OCI-M2 (cell line): Measurements from ENCODE around the gene DTX4.

Experiments used
- DNase-seq: peaks from one replicate; lab custom pipeline; 2025; ENCODE audit not compliant: unreplicated experiment; lab: John Stamatoyannopoulos, UW

Gene DTX4

DNA sequence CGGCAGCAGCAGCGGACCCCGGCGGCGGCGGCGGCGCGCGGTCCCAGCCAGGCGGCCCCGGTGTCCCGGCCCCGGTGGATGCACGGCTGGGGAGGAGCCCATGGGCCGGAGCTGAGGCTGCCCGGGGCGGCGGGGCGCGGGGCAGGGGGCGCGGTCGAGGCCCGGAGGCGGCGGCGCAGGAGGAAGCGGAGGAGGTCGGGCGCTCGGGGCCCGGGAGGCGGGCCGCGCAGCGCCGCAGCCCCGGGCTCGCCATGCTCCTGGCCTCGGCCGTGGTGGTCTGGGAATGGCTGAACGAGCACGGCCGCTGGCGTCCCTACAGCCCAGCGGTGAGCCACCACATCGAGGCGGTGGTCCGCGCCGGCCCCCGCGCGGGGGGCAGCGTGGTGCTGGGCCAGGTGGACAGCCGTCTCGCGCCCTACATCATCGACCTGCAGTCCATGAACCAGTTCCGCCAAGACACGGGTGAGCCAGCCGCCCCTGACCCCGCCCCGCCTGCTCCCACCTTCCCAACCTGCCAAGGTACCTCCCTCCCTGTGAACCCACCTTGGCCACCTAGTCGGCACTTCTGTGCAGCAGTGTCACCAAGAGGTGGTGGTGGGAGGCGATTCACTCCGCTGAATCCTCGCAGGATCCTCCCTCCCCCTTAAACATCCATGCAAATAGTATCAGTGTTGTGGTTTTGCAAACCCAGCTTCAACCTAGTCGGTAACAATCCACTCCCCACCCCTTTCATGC is 580 bp downstream of the DTX4 start:
- DNase-seq: no peak

DNA sequence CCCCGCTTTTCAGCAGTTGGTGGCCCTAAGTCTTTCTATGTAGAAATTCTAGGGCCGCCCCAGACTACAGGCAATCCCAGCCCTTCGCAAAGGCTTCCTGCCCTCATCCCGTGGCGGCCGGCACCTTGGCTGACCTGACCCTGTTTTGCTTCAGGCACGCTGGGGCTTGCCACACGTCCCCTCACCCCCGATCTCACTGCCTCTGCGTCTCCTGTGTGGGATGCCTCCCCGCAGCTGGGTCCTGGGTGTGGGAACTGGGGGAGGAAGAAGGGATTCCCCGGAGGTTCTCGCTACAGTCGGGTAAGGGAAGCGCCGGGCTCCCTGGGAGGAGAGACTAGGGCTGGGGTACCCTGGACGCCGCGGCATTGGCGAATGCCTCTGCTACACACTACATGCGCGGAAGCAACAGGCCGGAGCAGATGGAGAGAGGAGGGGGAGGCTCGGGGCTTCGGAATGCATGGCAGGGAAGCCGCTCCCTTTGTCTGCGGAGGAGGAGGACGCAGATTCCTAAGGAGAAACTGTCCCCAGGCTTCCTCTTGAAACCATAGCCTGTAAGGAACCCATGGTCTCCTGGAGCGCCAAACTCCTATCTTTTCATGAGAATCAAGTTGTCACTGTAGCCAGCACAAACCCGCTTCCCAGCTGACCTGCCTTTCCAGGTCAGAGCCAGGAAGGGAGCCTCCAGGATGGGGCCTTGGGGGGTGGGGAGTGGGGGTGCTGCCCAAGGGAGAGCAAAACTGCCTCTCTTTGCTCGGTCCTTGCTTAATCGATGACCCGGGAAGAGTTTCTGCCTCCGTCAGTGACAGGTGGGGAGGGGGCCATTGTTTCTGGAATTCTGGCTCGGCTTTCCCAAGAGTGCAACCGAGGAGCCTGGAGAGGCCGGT is 1.4 kb downstream of the DTX4 start:
- DNase-seq: no peak

DNA sequence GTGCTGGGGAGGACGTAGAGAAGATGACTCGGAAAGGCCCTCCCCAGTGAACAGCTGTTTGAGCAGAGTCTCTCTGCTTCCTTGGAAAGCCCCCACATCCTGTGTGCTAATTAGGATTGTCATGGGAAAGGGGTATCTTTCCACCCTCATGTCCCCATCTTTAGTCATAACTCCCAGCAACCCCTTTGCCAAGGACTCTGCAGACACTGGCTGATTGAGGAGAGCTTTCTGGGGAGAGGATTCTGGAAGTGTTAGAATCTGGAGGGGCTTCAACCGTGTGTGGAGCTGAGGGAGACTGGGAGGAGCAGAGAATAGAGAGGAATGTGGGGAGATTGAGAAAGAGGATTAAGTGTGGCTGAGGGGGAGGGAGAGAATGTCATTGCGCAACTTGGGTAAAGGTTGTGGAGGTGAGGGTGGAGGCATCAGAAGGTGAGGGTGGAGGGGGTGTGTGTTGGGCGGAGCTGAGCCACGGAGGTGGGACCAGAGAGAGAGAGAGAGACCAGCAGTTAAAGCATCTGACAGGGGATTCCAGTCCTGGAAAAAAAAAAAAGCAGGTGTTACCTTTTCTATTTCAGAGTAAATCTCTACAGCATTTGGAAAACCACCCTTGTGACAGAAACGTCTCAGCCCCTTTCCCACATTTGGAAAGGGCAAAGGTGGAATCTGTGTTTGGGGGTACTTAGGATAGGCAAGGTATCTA is 2.2 kb downstream of the DTX4 start:
- no peak for DNase-seq

DNA sequence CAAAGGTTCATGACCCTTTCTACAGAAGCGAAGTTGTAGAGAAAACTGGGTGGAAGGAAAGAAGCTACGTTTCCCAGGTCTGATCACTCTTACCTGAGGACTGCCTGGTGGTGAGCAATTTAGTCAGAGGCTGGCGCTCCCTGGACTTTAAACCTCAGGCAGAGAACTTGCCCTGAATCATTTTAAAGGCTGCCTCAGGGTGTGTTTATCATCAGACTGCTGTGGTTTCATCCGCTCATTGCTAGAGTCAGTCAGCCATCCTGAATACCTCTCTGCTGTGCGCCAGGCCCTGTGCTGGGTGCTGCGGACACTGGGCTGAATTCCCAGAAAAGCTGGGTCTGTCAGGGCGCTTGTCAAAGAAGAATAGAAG is 2.7 kb downstream of the DTX4 start:
- DNase-seq: no peak

DNA sequence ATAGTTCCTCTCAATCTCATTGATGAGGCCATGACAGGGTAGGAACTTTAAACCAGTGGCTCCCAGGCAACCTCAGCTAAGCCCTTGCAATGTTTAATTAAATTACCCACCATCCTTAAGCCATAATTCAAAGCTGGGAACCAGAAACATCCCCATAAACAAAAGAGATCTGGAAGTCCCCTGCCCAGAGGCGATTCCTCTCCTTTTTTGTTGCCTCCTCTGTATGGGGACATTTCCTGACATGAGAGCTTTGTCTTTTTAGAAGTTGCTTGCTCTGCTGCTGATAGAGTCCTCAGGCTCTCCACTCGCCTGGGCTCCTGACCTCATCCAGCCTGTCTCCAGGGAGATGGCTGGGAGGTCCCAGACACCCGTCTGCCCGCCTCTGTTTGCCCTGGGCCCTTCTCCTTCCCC is 3.2 kb downstream of the DTX4 start:
- no peak for DNase-seq

DNA sequence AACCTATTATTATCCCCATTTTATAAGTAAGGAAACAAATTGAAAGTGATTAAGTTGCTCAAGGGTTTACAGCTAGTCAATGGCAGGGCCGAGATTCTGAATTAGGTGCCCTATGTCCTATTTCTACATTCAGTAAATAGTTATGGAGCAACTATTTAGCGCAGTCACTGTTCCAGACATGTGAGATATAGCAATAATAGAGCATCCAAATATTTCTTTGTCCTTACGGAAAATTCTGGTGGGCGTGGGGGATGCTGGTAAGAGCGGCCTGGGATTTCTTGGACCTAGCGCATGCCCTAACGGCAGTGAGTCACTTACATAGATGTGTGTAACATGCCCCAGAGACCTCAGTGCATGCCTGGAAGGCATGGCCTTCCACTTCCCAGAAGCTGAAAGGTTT is 4.4 kb downstream of the DTX4 start:
- DNase-seq: no peak

DNA sequence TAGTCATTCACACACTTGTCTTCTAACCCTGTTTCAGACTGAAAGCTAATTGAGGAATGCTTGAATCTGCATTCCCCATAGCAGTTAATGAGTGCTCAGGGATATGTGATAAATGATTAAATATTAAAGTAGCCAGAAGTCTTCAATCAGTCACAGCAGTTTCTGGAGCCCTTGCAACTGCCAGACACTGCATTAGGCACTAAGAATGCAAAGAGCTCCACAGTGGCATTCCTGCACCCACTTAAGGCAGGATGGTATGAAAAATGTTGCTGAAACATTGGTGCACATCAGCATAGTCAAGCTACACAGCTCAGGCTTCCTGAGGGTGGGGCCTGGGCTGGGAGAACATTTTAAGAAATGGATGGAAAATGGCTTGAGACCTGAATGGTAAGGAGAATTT is 6.5 kb downstream of the DTX4 start:
- no peak for DNase-seq

DNA sequence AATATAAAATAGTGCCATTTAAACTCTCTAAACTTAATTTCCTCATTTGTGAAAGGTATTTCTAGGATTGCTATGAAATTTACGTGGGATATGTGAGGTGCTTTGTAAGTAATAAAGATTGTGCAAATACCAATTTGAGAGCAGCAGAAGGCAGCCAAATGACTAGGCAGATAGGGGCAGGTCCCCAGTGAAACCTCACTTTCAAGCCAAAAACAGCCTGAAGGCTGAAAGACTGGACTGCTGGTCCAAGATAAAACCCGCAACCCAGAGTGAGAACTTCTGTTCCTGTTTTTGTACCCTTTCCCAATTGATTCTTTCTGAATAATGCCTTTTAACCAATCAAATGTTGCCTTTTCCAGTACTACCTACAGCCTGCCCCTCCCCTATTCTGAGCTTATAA is 7.2 kb downstream of the DTX4 start:
- no peak for DNase-seq

DNA sequence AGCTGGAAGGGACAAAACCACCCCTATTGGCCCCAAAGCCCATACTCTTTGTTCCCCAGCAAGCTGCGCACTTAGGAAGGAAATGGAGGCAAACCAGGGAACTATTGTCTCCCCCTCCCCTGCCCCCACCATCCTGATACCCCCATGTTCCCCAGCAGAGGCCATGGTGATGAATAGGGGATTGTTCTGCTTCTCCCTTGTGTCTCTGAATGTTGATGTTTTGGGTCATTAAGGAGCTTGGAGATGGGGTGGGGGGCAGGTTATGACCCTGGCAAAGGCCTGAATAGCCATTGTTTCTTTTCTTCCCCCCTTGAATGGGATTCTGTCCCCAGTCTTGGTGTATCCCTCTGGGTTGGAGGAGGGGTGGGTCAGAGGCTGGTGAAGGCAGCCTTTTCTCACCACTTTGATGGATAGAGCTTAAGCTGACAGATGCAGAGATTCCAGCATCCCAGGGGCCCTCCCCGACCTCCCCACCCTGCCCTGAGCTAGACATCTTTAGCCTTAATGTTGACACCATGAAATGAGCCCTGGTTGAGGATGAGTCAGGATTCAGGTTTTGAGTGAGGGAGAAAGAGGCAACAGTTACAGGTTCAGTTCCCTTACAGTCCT is 8.3 kb downstream of the DTX4 start:
- DNase-seq: no peak

DNA sequence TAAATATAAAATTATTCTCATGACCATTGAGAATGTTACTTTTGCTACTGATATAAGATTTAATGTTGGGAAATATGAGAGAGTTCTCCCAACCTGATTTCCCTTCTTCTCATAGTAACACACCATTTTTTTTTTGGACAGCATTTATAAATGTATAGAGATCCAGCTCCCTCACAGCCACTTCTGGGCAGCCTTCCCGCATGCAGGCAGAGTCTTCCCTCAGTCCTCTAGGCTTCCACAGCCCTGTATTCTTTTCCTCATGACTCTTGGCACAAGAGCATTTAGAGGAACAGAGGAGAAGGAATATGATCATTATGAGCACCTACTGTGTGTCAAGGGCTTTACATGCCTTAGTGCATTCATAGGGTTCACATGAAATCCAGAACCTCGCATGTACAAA is 9.0 kb downstream of the DTX4 start:
- no peak for DNase-seq

DNA sequence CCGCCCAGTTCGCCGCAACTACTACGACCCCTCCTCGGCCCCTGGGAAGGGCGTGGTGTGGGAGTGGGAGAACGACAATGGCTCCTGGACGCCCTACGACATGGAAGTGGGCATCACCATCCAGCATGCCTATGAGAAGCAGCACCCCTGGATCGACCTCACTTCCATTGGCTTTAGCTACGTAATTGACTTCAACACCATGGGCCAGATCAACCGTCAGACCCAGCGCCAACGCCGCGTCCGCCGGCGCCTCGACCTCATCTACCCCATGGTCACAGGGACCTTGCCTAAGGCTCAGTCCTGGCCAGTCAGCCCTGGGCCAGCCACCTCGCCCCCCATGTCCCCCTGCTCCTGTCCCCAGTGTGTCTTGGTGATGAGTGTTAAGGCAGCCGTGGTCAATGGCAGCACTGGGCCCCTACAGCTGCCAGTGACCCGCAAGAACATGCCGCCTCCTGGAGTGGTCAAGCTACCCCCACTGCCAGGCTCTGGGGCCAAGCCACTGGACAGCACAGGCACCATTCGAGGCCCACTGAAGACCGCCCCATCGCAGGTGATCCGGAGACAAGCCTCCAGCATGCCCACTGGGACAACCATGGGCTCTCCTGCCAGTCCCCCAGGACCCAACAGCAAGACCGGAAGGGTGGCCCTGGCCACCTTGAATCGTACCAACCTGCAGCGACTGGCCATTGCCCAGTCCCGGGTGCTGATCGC is 10.0 kb downstream of the DTX4 start:
- DNase-seq: no peak

DNA sequence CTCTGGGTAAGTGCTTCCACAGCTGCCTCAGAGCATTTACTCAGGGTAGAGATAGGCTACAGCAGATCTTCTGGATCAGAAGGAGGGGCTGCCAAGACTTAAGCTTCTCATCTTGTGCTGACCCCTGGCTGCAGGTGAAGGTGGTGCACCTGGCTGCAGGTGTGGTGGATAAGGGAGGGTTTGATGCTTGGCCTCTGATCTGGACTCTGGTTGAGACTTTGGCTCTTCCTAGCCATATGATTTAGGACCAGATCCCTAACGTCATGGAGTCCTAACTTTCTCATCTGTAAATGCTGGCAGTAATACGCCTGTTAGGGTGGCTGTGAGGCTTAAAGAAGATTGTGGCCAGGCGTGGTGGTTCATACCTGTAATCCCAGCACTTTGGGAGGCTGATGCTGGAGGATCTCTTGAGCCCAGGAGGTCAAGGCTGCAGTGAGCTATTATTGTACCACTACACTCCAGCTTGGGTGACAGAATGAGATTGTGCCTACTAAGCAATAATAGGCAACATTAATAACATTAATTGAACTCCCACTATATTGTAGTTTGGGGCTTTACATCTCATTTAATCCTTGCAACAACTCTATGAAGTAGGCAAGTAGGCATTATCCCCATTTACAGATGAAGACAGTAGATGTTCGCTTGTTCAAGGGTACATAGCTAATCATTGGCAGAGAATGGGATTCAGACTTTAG is 10.7 kb downstream of the DTX4 start:
- no peak for DNase-seq

DNA sequence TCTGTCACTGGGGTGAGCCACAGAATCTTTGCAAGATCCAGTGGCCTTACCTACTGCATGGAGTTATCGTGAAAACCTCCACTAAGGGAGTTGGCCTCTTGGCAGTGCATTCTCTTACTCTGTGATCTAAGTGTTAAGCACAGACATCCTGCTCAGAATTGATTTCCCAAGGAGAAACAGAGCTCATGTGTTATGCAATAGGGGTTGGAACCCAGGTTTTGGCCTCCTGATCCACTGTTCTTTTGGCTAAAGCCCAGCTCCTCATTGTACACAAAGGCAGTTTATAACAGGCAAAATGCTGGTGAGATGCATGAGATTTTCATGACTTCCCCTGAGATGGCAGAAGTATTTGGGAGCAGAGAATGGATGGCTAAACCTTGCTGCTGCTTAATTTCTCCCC is 11.8 kb downstream of the DTX4 start:
- DNase-seq: no peak

DNA sequence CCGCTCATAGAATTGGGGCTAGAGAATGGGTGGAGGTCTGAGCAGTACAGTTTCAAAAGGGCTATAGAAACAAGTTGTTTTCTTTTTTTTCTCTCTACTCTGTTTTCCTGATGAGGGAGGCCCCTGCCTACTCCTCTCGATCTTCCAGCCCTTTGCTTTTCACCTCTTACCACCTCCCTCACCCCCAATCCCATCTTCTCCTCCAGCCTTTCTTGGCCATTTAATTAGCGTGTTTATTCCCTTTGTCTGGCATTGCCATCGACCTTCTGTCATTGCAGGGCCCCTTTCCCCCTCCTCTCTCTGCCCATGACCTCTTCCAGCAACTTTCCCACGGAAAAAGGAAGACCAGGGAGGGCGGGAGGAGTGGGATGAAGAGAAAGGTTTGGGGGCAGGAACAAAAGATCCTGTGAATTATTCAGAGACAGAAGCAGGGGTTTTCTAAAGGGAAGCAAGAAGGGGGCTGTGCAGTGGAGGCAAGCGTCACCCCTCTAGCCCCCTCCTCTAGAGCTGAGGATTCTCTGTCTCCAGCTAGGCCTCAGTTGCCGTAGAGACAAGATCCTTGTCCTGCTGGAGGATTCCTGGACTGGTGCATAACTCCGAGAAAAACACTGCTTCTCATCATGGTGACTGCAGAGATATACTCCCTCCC is 12.9 kb downstream of the DTX4 start:
- no peak for DNase-seq

DNA sequence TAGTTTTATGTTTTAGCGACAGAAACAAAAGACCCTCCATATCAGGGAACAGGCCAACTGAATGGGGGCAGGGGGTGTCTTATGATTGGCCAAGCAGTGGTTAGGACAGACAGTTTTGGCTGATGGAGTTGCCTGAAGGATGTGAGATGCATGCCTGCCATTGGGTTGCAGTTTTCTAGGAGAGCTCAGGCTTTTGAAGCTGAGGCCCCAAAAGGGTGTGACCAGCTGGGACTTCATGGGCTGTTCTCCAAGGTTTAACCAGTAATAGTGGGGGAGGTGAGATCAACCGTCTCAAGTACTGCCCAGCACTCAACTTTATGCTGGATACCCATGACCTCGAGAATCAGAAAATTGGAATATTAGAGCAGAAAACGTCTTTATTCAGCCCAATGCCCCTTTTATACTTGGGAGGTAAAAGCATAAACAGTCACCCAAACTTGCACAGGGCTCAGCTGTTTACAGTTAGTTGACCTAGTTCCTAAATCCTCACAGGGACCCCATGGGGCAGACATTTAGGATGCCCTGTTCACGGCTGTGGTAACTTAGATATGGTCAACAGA is 13.5 kb downstream of the DTX4 start:
- no peak for DNase-seq

DNA sequence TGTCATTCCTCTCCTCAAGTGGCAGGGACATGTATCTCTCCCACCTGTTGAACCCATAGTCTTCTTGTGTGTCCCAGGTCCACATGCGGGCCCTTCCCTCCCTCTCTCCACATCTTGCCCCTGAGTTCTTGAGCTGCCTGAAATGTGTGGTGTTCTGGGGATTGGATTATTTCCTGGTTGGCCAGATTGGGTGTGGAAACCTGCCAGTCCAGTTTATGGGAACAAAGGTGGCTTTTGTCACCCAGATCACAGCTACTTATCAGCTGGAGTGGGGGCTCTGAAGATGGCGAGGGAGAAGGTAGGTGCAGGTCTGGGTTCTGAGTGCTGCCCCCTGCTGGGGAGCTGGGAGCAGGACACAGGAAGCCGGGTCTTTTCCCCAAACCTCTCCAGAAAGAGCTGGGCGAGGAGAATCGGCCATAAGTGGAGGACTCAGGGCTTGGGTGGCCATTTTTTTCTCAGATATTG is 14.2 kb downstream of the DTX4 start:
- no peak for DNase-seq

DNA sequence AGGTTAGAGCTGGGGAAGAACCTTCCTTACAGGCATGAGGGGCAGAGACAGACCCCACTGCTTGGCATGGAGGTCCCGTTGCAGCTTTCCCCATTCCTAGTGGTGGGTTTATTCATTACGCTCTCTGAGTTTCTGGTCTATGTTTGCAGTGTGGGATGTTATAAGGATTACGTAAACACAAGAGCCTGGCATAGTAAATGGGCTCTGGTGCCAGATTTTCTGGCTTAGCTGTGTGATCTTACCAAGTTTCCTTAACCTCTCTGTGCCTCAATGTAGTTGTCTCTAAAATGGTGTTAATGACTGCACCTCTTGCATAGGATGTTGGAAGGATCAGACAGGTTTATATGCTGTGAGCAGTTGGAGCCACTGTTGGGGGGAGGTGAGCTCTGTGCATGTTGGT is 15.1 kb downstream of the DTX4 start:
- DNase-seq: no peak

DNA sequence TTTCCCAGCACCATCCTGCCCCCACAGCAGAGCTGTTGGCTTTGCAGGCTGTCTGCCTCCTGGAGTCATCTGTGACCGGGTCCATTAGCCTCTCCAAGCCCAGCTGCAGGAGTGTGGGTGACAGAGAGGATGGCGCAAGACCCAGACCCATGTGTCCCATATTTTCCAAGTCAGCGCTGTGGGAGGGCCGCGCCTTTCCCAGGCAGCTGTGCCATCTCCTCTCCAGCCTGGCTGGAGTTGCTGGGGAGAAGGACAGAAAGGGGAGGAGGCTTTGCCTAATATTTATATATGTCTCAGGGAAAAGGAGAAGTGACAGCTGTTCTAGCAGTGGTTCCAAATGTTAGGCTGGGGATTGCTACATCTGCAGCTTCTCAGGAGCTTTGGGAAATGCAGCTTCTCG is 15.7 kb downstream of the DTX4 start:
- no peak for DNase-seq

DNA sequence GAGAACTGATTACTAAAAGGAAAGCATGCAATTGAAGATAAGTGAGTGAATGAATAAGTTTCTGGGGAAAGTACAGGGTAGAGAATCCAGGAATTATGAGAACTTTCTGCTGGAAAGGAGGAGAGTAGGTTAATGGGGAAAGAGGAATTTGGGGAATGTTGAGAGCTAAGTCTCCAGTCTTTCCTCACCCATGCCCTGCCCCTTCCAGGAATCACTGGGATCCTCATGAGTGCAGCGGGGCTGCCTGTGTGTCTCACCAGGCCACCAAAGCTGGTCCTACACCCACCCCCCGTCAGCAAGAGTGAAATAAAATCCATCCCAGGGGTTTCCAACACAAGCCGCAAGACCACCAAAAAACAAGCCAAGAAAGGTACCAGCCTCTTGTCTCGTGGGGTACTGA is 17.0 kb downstream of the DTX4 start:
- DNase-seq: no peak
